ENCODE results near the gene ZNF543. TPM values are rescaled to one million over a fixed set of nuclear protein-coding genes. Genes with fewer than 3 reads are reported as not detected.

ZNF543 gene
- total RNA-seq, 1 donor from 2014 or later = 6.1 TPM

GRCh38 chr19:57314146-57314545 lies 6.1 kb upstream of the ZNF543 start:
- ATAC-seq (no peak), DNase-seq (no peak)
- intact Hi-C loops (cut with micrococcal nuclease) = no loop called here

DNA sequence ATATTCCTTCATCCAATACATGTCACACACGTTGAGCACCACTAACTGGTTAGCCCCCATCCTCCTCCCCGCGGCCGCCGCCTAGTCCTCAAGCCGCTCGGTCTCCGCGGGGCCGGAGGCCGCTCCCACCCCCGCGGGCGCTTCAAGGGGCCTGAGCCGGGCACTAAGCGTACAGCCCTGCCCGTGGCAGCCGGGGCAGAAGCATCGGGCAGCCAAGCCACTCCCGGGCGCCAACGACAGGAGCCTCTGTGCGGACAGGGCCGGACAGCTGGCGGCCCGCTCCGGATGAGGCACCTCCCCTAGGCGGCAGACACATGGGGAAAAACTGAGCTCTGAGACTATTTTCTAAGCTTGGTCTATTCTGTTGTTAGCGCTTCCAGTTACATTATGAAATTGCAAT lies 2.8 kb upstream of the ZNF543 start:
- peak; percentile 42 for DNase-seq
- peak; percentile 44 for ATAC-seq
- intact Hi-C loops (cut with micrococcal nuclease) = no loop called here

GRCh38 chr19:57319869-57320179 lies 448 bp upstream of the ZNF543 start:
- intact Hi-C loops (cut with micrococcal nuclease) = no loop called here

DNA sequence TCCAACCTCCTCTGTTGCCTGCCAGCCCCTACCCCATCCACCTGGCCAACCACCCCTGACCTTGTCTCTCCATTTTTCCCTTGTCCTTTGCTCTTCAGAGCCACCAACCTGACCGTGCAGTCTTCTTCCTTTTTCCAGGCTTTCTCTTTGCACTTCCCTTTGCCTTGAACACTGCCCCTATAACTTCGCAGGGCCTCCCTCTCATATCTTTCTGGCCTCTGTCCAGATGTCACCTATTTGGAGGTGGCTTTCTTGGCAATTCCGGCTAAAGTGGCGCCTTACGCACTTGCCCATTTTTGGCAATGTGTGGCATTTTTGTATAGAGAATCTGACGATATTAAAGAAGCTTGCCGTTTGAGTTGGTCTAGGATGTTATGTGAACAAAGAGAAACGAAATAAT lies 844 bp downstream of the ZNF543 start:
- intact Hi-C loops (cut with micrococcal nuclease) = no loop called here
- DNase-seq (no peak), ATAC-seq (no peak)

More at GRCh38 chr19:57319869-57320179, 448 bp upstream of the ZNF543 start:
- DNase-seq (no peak), ATAC-seq (peak; percentile 39)

GRCh38 chr19:57321751-57322150 lies 1.5 kb downstream of the ZNF543 start:
- no peak for DNase-seq

DNA sequence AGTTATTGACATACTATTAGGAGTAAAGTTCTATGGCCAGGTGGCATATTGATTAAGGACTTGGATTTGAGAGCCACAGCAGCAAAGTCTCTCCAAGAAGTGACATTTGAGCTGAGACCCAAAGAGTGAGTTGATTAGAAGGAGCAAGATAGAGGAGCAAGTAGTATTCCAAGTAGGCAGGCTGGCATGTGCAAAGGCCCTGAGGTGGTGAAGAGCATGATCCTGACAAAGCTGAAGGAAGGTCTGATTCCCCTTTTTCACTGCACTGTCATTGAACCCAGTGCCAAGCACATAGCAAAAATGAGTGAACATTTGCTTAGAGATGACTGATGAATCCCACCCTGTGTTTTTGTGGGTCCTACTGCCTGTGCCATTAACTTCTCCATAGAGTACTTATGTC lies 4.7 kb downstream of the ZNF543 start:
- no peak for ATAC-seq
- intact Hi-C loops (cut with micrococcal nuclease) = no loop called here
- DNase-seq = no peak

More at GRCh38 chr19:57321751-57322150, 1.5 kb downstream of the ZNF543 start:
- intact Hi-C loops (cut with micrococcal nuclease) = no loop called here
- ATAC-seq = no peak

- intact Hi-C loops (cut with micrococcal nuclease) = no loop called here
- DNase-seq (no peak), ATAC-seq (no peak)
These were observed 7.7 kb downstream of the ZNF543 start for GRCh38 chr19:57327993-57328392.

DNA sequence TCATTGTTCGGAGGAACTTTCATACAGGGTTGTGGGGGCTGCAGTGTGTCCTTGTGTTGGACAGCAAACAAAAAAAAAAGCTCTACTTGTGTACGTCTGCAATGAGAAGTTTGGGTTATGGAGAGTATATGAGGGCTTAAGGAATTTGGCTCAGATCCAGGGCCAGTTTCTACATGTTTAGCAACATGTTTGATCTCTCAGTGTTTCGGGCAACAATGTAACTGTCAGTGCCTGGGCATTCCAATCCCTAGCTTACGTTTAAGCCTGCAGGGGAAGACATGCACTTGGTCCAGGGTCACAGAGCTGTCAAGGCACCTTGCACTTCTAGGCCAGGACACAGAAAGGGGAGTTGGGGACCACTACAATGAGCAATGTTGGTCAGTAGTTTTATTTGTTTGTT lies 13.9 kb downstream of the ZNF543 start:
- no peak for DNase-seq
- ATAC-seq = no peak
- intact Hi-C loops (cut with micrococcal nuclease) = no loop called here

DNA sequence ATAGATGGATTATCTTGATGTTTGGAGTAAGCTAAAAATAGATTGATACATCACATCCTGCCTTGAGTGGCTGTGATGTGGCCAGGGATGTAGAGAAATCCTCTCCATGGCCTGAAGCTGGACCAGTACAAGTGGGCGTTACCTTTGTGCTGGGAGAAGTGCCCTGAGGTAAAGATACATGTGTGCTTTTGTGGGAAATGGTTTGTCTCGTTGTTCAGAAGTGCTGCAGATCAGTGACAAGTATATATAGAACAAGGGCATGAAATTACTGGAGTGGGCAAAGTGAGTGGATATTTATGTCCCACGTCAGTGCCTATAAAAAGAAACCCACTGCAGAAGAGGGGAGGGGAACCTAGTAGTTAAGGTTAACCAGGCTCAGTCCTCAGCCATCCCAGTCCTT lies 18.6 kb downstream of the ZNF543 start:
- DNase-seq (no peak), ATAC-seq (peak; percentile 95)
- intact Hi-C loops (cut with micrococcal nuclease) = no loop called here

DNA sequence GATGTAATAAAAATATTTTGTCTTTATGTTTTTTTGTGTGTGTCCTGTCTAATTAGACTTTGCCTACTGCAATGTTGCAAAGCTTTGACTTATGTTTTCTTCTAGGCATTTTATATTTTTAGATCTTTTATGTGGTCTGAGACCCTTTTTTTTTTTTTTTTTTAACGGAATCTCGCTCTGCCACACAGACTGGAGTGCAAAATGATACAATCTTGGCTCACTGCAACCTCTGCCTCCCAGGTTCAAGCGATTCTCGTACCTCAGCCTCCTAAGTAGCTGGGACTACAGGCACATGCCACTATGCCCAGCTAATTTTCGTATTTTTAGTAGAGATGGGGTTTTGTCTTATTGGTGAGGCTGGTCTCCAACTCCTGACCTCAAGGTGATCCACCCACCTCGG lies 22.3 kb downstream of the ZNF543 start:
- DNase-seq (no peak), ATAC-seq (no peak)
- intact Hi-C loops (cut with micrococcal nuclease) = no loop called here

GRCh38 chr19:57348136-57348535 lies 27.9 kb downstream of the ZNF543 start:
- ATAC-seq (no peak), DNase-seq (no peak)
- intact Hi-C loops (cut with micrococcal nuclease) = no loop called here

GRCh38 chr19:57350877-57351805 lies 30.9 kb downstream of the ZNF543 start, which contains the start of gene ZNF304:
TSS of gene ZNF304 (plus strand) at chr19:57351271. CDS start at chr19:57351665, 394 bp downstream.
- ATAC-seq = peak; percentile 98
- intact Hi-C loops (cut with micrococcal nuclease) = no loop called here
- peak; percentile 96 for DNase-seq

GRCh38 chr19:57351867-57352266 lies 31.6 kb downstream of the ZNF543 start:
- no peak for DNase-seq
- intact Hi-C loops (cut with micrococcal nuclease) = no loop called here
- ATAC-seq = peak; percentile 14

- intact Hi-C loops (cut with micrococcal nuclease) = no loop called here
- DNase-seq = no peak
- ATAC-seq = no peak
These were observed 35.6 kb downstream of the ZNF543 start for GRCh38 chr19:57355916-57356315.

DNA sequence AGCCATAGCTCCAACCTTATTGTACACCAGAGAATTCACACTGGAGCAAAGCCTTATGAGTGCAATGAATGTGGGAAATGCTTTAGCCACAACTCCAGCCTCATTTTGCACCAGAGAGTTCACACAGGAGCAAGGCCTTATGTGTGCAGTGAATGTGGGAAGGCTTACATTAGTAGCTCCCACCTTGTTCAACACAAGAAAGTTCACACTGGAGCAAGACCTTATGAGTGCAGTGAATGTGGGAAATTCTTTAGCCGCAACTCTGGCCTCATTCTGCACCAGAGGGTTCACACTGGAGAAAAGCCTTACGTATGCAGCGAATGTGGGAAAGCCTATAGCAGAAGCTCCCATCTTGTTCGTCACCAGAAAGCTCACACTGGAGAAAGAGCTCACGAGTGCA lies 37.1 kb downstream of the ZNF543 start:
- DNase-seq (no peak), ATAC-seq (no peak)
- intact Hi-C loops (cut with micrococcal nuclease) = no loop called here

DNA sequence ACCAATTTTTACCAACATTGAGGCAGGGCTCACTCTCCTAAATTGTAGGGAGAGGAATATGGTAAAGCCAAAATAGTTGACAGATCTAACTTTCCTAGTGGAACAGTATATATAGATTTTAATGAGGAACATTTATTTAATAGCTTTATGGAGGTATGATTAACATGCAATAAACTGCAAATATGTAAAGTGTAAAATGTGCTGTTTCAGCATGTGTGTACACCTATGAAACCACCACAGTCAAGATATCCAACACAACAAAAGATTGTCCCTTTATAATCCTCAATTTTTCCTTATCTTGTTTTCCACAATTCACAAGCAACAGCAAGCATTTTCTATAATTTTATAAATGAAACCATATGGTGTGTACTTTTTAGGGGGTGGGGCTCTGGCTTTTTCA lies 39.0 kb downstream of the ZNF543 start:
- intact Hi-C loops (cut with micrococcal nuclease) = no loop called here
- no peak for DNase-seq
- no peak for ATAC-seq

GRCh38 chr19:57362419-57362818 lies 42.1 kb downstream of the ZNF543 start:
- intact Hi-C loops (cut with micrococcal nuclease) = no loop called here
- ATAC-seq (no peak), DNase-seq (no peak)

DNA sequence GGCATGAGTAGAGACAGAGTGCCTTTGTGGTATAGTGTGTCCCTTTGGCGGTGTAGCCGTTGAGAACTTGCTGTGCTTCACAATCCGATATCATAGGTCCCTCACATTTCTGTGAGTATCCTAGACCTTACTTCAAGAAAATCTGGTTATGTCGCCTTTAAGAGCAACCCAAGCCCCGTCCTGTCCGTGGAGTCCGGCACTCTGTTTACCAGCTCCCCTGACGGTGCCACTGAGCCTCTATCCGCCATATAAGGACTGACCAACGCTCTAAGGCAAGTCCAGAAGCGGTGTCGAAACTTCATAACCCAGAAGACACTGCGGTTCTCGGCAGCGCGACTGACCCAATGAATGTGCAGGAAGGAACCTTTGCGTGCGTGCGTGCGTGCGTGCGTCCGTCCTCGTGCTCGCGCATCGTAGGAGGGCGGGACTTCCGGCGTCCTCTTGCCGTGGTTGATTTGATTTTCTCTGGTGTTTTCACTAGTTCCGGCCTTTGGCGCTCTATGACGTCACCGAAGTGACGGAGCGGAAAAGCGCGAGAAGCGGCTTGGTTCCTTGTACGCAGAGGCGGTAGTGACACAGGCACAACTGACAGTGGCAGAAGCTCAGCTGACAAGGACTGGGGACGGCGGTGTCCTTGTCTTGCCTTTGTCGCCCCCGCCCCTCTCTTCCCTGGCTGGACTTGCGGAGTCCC lies 42.9 kb downstream of the ZNF543 start, which contains the start of the genes TRAPPC2B and ZNF547:
Gene TRAPPC2B, plus strand, starts transcription at position 555 of the 691 bp plus-strand sequence. CDS start 1,283 bp downstream, outside the sequence.
Gene ZNF547, plus strand, starts transcription at position 555 of the 691 bp plus-strand sequence. CDS start 5,005 bp downstream, outside the sequence.
- DNase-seq = peak; percentile 100
- ATAC-seq = peak; percentile 96
- intact Hi-C loops (cut with micrococcal nuclease) = no loop called here

DNA sequence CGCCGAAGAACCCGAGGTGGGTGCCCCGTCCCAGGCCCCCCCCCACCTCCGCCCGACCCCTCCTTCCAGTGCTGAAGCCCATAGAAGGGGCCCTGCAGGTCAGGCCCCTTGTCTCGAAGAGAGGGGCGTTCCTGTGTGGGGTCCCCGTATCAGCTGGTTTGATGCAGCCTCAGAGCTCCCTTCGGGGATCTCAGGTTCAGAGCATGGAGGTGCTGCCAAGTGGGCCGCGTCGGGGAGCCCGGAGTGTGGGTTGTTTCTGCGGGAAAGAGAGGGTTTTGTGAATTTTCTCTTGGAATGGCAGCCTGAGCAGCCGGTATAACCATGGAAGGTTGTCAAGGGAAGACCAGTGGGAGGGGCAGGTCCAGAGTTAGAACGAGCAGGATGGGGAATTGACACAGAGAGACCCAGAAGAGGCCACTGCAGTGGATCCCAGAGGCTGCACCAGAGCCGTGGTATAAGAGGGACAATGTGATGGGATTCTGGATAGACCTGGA lies 43.5 kb downstream of the ZNF543 start:
- intact Hi-C loops (cut with micrococcal nuclease) = no loop called here
- ATAC-seq (peak; percentile 3), DNase-seq (no peak)

GRCh38 chr19:57366776-57367175 lies 46.5 kb downstream of the ZNF543 start:
- intact Hi-C loops (cut with micrococcal nuclease) = no loop called here
- ATAC-seq (no peak), DNase-seq (no peak)

Measured in left ventricle myocardium superior (tissue), 1 donor.